ENCODE results near the gene TRAF3.
A peak's percentile ranks its signal among the peaks of the same experiment; 100 is the strongest.
"Not testable (repeated sequence)": the region's sequence is repeated elsewhere in the genome, so short reads cannot be mapped to it uniquely, and the experiment has no call there.

The TRAF3 gene

GRCh38 chr14:102923925-102924486 lies 146.8 kb downstream of the TRAF3 start:
- DNase-seq (ENCODE audit: low spot score) = no peak

- no peak for DNase-seq (ENCODE audit: low spot score)
Measured at GRCh38 chr14:102924632-102925588, 147.7 kb downstream of the TRAF3 start.

GRCh38 chr14:102925646-102926045 lies 148.4 kb downstream of the TRAF3 start:
- DNase-seq (ENCODE audit: low spot score) = no peak

- DNase-seq (ENCODE audit: low spot score) = no peak
Measured at GRCh38 chr14:102926104-102926503, 148.9 kb downstream of the TRAF3 start.

GRCh38 chr14:102926840-102927239 lies 149.6 kb downstream of the TRAF3 start:
- DNase-seq (ENCODE audit: low spot score) = not testable (repeated sequence)

- DNase-seq (ENCODE audit: low spot score) = no peak
Measured at GRCh38 chr14:102927346-102927877, 150.2 kb downstream of the TRAF3 start.

- DNase-seq (ENCODE audit: low spot score) = no peak
Measured at GRCh38 chr14:102927878-102928411, 150.7 kb downstream of the TRAF3 start.

GRCh38 chr14:102928412-102929240 lies 151.4 kb downstream of the TRAF3 start:
- peak; percentile 20 for DNase-seq (ENCODE audit: low spot score)

GRCh38 chr14:102929241-102930137 lies 152.2 kb downstream of the TRAF3 start:
- no peak for DNase-seq (ENCODE audit: low spot score)

- no peak for DNase-seq (ENCODE audit: low spot score)
Measured at GRCh38 chr14:102930138-102930752, 153.0 kb downstream of the TRAF3 start.

- no peak for DNase-seq (ENCODE audit: low spot score)
Measured at GRCh38 chr14:102930753-102931579, 153.7 kb downstream of the TRAF3 start.

- no peak for DNase-seq (ENCODE audit: low spot score)
Measured at GRCh38 chr14:102931580-102932285, 154.5 kb downstream of the TRAF3 start.

GRCh38 chr14:102932484-102933248 lies 155.4 kb downstream of the TRAF3 start:
- no peak for DNase-seq (ENCODE audit: low spot score)

GRCh38 chr14:102933618-102934231 lies 156.5 kb downstream of the TRAF3 start:
- no peak for DNase-seq (ENCODE audit: low spot score)

GRCh38 chr14:102935756-102936155 lies 158.5 kb downstream of the TRAF3 start:
- DNase-seq (ENCODE audit: low spot score) = no peak

- no peak for DNase-seq (ENCODE audit: low spot score)
Measured at GRCh38 chr14:102937331-102938175, 160.3 kb downstream of the TRAF3 start.

GRCh38 chr14:102938191-102938590 lies 160.9 kb downstream of the TRAF3 start:
- DNase-seq (ENCODE audit: low spot score) = no peak
